Activated T-cell treated with anti-CD3 and anti-CD28 coated beads for 24 hours (primary cell): Measurements from ENCODE around the gene PWWP2B.

Experiments
- DNase-seq: peaks from one replicate; pipeline ENCODE4 v3.0.0-alpha.2; 2020; ENCODE audit warnings: low read depth

The PWWP2B gene

DNA sequence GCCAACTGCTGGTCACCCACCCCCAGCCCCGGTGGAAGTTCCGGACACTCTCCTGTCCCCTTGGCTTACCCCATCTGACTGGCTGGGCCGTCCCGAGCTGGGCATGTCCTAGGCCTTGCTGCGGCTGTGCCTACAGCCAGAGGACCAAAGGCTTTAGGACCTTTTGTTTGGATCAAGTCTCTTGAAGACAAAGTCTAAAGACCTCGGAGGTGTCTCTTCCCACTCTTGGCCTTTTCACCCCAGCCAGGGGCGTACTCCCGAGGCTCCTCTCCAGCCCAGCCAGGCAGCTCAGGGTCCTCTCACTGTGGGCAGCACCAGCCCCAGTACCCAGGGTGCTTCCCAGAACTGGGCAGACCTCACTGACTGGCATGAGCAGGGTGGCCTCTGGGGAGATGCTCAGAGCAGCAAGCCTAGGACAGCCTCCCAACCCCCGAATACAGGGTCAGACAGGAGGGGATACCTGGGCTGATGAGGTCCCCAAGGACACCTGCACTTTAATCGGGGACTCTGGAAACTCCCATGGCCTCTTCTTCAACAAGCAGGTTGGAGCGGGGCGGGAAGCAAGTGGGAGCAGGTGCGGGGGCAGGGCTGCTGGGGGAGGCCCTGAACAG, 2.7 kb upstream of the PWWP2B start:
- no peak for DNase-seq

DNA sequence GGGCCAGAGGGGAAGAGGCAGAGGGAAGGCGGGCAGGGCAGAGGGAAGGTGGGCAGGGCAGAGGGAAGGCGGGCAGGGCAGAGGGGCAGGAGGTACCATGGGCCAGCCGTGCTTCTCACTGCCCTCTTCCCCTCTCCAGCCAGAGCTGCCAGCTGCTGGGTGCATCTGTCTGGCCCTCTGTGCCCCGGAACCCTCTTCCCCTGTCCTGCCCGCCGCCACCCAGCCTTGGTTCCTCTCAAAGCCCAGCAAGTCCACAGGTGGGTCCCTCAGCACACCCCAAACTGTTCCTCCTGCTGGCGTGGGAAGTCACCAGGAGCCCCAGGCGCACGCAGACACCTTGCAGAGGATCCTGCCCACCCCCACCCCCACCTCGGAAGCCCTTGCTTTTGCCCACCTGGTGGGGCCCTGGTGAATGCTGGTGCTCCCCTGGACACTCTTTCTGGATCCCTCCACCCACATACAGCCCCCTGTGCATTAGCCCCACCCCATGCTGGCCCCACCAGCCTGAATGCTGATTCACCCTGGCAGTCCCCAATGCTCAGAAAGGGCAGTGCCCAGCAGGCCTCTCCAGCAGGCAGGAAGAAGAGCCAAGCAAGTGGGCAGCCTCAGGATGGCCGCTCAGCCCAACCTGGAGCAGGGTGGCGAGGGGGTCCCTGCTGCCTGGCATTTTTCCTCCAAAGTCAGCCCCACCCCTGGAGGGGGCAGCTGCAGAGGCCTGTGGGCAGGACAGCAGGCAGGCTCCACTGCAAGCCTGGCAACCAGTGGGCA, 1.9 kb upstream of the PWWP2B start:
- DNase-seq = no peak

DNA sequence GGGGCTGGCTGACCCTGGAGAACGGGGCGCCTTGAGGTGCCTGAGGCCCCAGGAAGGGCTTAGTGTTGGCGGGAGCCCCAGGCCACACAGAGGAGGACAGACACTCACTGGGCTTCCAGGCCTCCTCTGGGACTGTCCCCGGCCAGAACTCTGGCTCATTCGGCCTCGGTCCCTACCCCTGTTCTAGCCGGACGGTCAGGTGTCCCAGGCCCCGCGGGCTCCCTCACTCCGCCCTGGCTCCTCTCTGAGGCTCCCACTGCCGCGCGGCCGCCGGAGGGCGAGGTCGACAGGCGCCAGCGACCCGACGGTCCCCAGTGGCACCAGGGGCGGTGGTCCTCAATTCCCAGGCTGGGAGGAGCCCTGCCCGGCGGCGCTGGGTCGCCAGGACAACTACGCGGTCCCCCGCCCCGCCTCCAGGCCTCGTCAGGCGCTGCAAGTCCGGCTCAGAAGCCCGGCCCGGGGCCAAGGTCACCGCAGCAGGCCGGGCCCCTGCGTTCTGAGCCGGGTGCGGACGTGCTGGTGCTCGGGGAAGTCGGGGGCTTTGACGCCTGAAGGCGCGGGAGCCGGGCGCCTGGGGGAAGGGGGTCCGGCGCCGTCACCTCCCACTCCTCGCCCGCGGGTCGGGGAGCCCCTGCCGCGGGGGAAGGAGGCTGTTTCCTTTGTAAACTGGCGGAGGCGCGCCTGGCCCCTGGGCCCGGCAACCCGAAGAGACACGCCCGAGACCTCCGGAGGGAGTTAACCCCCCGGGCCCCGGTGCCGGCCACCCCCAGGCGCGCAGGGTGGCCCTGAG, 1.1 kb upstream of the PWWP2B start:
- peak; percentile 17 for DNase-seq

DNA sequence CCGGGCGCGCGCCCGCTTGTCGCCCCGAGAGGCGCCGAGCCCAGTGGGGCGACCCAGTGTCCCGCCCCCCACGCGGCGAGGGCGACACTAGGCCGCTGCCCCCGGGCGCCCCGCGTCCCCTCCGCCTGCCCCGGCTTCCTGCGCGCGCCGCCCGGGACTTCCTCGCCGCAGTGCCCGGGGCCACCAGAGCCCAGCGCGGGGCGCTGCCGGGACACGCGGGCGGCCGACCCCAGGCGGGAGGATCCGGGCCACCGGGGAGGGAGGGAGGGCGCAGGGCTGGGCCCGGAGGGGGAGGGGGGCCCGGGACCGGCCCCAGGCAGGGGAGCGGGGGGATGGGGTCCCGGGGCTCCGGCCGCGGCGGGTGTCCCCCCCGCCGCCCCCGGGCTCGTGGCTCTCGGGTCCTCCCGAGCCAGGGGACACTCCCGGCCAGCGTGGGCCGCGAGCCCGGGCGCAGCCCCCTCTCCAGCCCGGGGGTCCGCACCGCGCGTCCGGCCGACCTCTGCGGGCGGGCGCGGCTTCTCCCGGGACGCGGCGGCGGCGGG, 435 bp upstream of the PWWP2B start:
- peak; percentile 23 for DNase-seq

DNA sequence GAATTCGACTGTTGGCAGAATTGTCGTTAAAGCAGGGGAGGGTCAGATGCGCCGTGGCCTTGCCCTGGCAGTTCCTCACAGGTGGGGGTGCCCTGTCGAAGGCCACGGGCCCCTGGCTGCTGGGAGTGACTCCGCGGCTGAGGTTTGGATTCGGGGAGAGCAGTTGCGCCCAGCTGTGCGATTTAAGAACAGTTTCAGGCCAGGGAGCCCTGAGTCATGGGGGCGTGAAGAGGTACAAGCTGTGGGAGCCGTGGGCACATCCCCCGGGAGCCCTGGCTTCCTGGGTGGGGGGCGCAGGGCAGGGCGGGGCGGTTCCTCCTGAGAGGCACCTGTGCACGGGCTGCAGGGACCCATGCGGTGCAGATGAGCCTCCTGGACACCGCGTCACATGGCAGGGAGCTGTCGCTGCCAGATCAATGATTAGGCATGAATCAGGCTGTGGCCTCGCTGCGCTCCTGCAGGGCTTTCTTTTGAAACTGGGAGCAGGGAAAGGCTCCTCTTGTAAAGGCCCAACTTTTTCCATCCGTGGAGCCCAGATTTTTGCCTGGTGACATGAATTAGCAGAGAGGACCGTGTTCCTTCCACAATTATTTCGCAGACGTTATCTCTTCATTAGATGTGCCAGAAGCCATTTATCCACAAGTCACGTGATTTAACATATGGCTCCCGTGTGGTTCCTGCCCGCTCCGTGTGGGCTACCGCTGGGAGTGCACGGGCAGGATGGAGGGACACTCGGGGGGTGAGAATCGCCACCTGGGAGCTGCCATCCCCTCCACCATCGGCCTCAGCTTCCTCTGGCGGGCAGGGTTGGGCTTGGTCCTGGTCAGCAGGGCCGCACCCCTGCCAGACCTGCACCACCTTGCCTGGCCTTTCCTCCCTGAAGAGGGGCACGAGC, 918 bp downstream of the PWWP2B start:
- peak; percentile 20 for DNase-seq

DNA sequence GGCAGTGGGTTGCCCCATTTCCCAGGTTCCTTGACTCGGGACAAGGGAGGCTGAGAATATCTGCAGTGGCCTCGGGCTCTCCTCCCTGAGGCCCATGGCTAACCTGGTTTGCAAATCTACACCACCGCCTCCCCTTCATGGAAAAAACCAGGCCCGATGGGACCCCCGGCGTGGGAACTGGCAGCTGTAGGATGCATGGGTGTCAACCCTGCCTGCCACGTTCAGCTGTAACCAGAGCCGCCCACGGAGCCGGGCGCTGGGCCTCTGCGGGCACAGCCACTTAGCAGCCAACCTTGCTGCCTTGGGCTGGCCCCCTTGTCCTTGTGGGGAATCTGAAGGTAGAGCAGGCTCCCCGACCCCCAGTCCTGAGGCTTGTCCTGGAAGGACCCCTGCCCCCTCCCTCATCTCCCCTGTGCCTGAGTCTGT, 1.6 kb downstream of the PWWP2B start:
- DNase-seq = no peak

DNA sequence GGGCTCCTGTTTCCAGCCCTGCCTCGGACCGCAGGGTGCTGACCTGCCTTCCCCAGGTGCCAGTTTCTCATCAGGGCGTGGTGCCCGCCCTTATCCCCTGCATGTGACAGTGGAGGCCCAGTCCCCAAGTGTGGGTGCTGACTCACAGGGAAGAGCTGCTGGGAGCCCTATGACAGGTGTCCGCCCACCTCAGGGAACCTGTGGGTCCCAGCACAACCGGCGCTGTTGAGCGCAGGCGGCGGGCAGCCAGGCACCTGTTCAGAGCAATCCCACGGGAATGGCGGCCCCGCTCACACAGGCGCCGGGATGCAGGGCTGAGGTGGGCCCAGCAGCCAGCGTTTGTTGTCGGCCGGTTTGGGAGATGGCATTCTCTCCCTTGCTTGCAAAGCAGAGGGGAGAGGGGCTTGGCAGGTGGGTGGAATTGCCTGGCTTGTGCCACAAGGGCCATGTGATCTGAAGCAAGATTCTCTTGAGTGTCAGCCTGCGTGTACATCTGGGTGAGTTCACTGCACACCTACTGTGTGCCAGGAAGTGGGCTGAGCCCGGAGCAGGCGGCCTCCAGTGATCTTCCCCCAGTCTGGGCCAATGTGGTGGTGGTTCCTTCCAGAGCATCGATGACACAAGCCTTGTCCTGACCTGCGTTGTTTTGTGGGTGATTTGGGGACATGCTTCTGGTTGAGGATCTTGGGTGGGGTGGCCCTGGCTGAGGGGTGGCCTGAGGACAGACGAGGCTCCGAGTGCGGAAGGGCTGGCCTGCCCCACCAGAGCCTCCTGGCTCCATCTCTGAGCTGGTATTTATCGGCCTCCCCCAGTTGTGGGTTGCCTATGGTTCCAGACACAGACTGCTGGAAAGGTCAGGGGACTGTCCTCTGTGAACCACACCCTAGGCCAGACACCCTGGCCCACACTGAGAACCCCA, 2.4 kb downstream of the PWWP2B start:
- DNase-seq = no peak

DNA sequence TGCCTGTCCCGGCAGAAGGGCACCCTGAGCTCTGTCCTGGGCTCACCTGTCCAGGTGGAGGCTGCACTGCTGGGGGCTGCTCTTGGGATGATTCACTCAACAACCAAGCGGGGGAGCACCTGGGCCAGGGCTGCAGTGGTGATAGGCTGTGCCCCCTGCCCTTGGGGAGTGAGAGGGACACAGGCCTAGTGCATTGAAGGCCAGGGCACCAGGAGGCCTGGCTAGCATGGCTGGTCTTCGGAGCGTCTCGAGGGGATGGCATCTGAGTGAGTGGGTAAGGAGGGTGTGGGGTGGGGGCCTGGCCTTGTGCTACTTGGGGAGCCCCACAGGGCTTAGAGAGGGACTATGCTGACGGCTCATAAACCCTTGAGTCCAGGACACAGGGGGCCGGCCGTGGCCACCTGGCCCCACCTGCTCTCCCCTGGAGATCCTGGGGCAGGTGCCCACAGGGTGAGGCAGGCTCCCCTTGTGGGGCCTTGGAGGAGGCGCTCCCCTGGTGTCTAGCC, 3.1 kb downstream of the PWWP2B start:
- DNase-seq = no peak

DNA sequence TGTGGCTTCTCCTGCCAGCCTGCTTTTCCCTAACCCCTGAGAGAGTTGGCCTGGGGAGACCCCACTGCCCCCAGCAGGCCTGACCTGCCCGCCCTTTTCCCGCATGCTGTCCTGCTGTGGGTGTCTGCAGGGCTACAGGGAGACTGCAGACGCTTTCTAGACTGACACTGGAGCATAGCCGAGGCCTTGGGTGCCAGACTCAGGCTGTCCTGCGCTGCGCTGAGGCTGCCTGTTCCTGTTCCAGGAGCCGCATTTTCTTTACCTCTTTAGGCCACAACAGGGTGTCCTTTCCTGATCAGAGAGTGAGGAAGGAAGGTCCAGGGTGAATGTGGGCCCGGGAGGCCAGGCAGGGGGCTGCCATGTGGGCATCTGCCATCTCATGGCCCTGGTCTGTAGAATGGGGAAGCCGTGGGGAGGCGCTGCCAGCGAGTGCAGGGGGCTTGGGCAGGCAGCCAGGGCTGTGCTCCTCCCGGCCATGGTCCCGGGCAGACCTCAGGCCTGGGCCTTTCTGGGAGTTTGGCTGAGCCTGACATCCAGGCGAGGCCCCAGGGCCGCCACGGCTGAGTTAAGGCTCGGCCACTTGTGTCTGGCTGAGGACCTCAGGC, 3.6 kb downstream of the PWWP2B start:
- no peak for DNase-seq

DNA sequence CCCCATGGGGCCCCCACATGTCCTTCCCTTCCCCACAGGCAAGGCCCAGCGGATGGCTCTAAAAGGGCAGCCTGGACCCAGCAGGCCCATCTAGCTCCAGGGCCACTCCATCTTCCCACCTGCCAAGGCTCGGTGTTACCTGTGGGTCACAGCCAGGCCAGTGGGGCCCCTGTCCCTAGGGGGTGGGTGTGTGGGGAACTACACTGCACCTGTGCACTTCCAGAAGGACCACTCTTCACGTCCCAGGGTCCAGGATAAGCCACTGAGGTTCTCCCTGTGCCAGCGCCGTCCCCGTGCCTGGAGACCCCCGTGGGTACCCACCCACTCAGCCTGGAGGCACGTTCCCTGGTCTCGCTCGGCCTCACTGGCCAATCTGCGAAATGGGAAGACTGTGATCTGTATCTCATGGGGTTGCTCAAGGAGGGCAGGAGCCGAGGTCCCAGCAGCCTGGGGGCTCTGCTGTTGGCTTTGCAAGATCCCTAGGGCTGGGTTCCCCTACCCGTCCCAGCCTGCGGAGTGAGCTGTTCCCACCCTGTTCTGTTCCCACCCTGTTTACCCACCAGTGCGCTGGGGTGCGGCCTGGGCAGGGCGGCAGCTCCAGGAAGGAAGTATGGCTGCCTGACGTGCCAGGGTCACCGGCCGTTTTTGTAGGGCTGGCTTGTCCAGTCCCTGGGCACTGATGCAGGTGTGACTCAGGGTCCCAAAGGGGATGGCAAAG, 4.6 kb downstream of the PWWP2B start:
- DNase-seq = no peak

DNA sequence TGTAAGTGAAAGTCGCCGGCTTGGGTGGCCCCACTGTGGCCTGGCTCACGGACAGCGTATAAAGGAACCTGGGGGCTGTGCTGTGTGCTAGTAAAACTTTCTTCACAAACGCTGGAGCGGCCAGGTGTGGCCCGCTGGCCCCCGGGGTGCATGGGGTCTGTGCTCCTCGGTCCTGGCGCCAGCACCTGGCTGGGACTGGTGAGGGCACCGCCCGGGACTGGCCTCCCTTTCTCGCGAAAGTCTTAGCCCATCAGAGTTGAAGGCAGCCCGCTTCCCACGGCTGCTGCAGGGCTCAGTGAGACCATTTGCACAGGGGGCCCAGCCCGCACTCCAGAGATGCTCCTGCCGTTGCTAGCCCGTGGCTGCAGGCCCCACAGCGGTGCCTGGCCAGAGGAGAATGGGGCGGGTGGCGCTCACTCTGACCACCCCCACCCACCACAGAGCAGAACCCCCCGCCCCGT, 5.8 kb downstream of the PWWP2B start:
- DNase-seq = no peak

DNA sequence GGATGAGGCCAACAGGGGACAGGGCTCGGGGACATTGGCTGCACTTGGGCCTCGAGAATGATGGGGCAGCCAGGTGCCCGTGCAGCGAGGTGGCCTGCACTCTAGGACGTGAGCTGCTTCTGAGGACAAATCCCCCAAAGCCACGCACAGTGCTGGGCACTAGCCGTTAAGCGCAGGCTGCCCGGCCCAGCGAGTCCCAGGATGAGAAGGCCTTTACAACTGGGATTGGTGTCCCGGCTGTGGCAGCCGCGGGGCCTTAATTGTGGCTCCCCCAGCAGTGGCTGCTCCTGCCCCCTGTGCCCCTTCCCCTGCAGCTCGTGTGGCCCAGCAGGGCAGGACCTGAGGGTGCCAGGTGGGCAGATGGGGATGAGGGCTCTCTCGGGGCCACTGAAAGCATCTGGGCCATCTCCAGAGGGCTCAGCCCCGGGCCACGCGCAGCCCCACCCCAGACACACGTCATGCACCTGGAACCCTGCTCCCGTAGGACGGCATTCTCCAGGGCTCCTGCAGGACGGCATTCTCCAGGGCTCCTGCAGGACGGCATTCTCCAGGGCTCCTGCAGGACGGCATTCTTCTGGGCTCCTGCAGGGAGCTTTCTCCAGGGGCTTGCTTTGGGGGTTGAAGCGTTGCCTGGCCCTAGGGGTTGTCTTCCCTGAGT, 6.6 kb downstream of the PWWP2B start:
- DNase-seq = no peak

DNA sequence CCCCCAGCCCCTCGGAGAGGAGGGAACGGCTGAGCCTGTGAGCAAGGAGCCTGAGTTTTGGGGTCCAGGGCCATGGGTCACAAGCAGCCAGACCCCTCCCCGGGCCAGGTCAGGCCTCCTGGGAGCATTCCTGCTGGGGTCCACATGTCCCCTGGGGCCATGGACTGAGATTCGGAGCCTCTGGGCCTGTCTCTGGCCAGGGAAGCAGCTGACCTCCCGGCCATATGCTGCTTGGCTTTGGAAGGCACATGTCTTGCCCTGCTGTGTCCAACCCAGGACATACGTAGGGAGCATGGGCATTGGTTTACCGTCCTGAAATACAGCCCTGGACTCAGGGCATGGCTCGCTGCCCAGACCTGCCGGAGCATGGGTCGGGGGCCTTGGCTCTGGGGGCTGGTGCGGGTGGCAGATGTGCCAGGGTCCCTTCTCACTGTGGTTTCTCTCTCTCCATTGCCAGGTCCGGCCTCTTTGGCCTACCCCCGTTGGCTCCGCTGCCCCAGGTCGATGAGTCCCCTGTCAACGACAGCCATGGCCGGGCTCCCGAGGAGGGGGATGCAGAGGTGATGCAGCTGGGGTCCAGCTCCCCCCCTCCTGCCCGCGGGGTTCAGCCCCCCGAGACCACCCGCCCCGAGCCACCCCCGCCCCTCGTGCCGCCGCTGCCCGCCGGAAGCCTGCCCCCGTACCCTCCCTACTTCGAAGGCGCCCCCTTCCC, 7.3 kb downstream of the PWWP2B start:
- no peak for DNase-seq

DNA sequence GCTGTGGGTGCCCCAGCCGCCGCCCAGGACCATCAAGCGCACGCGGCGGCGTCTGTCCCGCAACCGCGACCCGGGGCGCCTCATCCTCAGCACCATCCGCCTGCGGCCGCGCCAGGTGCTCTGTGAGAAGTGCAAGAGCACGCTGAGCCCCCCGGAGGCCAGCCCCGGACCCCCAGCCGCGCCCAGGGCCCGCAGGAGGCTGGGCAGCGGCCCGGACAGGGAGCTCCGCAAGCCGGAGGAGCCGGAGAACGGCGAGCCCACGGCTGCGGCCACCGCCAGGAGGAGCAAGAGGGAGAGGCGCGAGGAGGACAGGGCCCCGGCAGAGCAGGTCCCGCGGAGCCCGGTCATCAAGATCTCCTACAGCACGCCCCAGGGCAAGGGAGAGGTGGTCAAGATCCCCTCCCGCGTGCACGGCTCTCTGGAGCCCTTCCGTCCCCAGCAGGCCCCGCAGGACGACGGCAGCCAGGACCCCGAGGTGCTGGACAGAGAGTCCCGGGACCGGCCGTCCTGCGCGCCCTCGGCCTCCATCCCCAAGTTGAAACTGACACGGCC, 8.0 kb downstream of the PWWP2B start:
- DNase-seq = no peak

DNA sequence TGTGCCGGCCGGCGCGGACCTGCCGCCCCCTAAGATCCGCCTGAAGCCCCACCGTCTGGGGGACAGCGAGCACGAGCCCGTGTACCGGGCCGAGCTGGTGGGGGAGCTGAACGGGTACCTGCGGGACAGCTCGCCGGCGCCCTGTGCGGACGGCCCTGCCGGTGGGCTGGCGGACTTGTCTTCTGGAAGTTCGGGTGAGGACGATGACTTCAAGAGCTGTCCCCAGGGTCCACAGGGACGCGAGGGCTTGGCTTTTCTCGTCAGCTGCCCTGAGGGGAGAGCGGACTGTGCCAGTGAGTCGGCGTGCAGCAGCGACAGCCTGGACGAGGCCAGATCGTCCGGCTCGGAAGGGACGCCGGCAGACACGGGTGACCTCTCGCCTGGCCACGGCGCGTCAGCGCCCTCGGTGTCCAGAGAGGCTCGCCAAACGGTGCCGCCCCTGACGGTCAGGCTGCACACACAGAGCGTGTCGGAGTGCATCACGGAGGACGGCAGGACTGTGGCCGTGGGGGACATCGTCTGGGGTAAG, 8.5 kb downstream of the PWWP2B start:
- no peak for DNase-seq

DNA sequence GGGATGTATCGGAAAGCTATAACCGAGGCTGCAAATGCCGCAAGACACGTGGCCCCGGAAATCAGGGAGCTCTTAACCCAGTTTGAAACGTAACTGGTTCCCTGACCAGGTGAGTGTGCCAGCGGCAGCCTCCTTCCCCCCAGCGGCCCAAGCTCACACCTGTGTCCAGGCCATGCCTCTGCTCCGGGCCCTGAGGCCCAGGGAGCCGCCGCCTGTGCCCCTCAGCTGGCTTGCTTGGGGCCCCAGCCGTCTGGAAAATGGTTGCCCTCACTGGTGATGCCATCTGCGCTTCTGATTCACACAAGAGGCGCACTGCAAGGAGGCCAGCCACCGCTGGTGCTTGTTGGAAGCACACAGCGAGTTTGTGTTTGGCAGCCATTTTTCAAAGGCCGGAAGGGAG, 9.2 kb downstream of the PWWP2B start:
- DNase-seq = no peak

DNA sequence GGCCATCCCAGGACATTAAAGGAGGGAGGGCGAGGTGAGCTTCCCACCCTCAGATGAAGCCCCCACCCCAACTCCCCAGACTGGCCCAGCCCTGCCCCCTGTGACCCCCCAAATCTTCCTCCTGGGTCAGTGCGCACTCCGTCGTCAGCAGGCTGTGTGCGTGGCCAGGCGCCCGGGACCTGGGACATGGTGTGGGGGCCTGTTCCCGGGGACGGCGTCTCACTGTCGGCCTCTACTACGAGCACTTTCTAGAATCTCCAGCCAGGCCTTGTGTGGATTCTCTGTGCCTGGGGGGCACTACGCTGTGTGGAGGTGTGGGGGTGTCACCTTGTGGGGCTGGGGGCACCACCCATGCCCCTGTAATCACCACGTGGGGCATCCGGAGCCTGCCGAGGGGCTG, 9.8 kb downstream of the PWWP2B start:
- no peak for DNase-seq
